Suprapubic skin (tissue), 4 donors: ENCODE measurements around the gene ELF1. TPM values are rescaled to one million over a fixed set of nuclear protein-coding genes. Genes with fewer than 3 reads are reported as not detected.

ENCODE experiments used
- DNase-seq, 2 donors: peaks; one replicate each; pipeline ENCODE4 v3.0.0-alpha.2; 2019; ENCODE audit warnings: low spot score in 2 of 2
- H3K27ac ChIP-seq: fragments of 200-600 bp; sonication (generic); one replicate; pipeline ENCODE4 v1.5.1; 2019
- H3K27me3 ChIP-seq: fragments of 200-600 bp; sonication (generic); one replicate; pipeline ENCODE4 v1.5.1; 2019
- H3K36me3 ChIP-seq: fragments of 200-600 bp; sonication (generic); one replicate; pipeline ENCODE4 v1.5.1; 2019
- H3K4me1 ChIP-seq: fragments of 200-600 bp; sonication (generic); one replicate; pipeline ENCODE4 v1.5.1; 2019
- H3K4me3 ChIP-seq: fragments of 200-600 bp; sonication (generic); one replicate; pipeline ENCODE4 v1.5.1; 2019; ENCODE audit warnings: mild to moderate bottlenecking
- H3K9me3 ChIP-seq: fragments of 200-600 bp; sonication (generic); one replicate; pipeline ENCODE4 v1.5.1; 2019
- CTCF ChIP-seq, 2 donors: fragments of 200-600 bp in 1 of 2; fragments of 450-650 bp in 1 of 2; sonication (generic) in 1 of 2; IDR thresholded peaks; one replicate each; pipeline ENCODE4 v1.5.1; 2016 to 2019; ENCODE audit warnings: antibody characterized with exemption in 2 of 2, mild to moderate bottlenecking in 1 of 2, moderate library complexity in 1 of 2
- EP300 ChIP-seq: sonication (generic); formaldehyde crosslinking; IDR thresholded peaks from one replicate; pipeline ENCODE4 v1.6.1; 2017; ENCODE audit warnings: antibody characterized with exemption
- POLR2A ChIP-seq, 2 donors: fragments of 450-650 bp; IDR thresholded peaks; one replicate each; pipeline ENCODE4 v1.6.1; 2017; ENCODE audit warnings: antibody characterized with exemption in 2 of 2, mild to moderate bottlenecking in 2 of 2, moderate library complexity in 2 of 2
- POLR2AphosphoS5 ChIP-seq, 3 donors: sonication (generic); formaldehyde crosslinking; IDR thresholded peaks; one replicate each; pipeline ENCODE4 v1.6.1; 2017; ENCODE audit warnings: antibody characterized with exemption in 3 of 3
- WGBS: methylation state at CpG from one replicate; pipeline ENCODE4 v1.1.5; 2018; 5-methylcytosine and 5-hydroxymethylcytosine counted together
- total RNA-seq, 4 donors: library from RNA; depleted of rRNA; stranded (reverse); fragments of >200 nt; gene quantifications; one replicate each; pipeline ENCODE4 v1.1.0, GENCODE V29; 2016

Gene ELF1
- total RNA-seq, 4 donors from 2014 or later, result 81.7 to 123 (median 111) TPM

- TF ChIP-seq CTCF (IDR thresholded peaks at IDR 0.05) (no peak), POLR2A (IDR thresholded peaks at IDR 0.05) (no peak), EP300 (no peak), POLR2AphosphoS5 (IDR thresholded peaks at IDR 0.05) (no peak)
- H3K27me3 ChIP-seq, result no peaks in the 10 kb centered on the region
- H3K36me3 ChIP-seq, result no peaks in the 10 kb centered on the region
- DNase-seq, result no peak
- no peak overlapping the region for H3K27ac ChIP-seq
- peaks cover 52% of the 10 kb centered on the region for H3K4me1 ChIP-seq
- H3K4me3 ChIP-seq, result no peak overlapping the region
- no peaks in the 10 kb centered on the region for H3K9me3 ChIP-seq
- 85% methylated on average over 4 of the region's 4 CpGs for whole genome bisulfite sequencing
These were observed 7.6 kb downstream of the ELF1 start for GRCh38 chr13:41011382-41011956.

GRCh38 chr13:41008349-41008980, 10.7 kb downstream of the ELF1 start:
- no peaks in the 10 kb centered on the region for H3K36me3 ChIP-seq
- H3K27me3 ChIP-seq, result no peaks in the 10 kb centered on the region
- no peaks in the 10 kb centered on the region for H3K9me3 ChIP-seq
- no peak overlapping the region for H3K27ac ChIP-seq
- 64% methylated on average over 2 of the region's 2 CpGs for WGBS
- H3K4me3 ChIP-seq, result no peak overlapping the region
- no peak for TF ChIP-seq CTCF (IDR thresholded peaks at IDR 0.05)
- TF ChIP-seq POLR2A (IDR thresholded peaks at IDR 0.05), result no peak
- TF ChIP-seq EP300, result no peak
- TF ChIP-seq POLR2AphosphoS5 (IDR thresholded peaks at IDR 0.05), result no peak
- DNase-seq, result no peak
- H3K4me1 ChIP-seq, result peaks cover 53% of the 10 kb centered on the region

DNA sequence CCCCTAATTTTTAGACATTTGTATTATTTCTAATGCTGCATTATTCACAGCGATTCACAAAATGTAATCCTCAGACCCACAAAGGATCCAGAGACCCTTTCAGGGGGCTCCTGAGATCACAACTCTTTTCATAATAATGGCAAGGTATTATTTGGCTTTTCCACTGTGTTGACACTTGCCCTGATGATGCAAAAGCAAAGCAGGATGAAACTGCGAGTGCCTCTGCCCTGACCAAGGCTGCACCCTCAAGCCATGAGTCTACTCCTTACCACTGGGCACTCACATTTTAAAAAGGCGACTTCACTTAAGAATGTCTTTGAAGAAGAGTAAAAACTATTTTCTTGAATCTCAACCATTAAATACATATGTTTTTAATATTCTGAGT, 11.4 kb downstream of the ELF1 start:
- TF ChIP-seq EP300, result no peak
- no peak for TF ChIP-seq POLR2AphosphoS5 (IDR thresholded peaks at IDR 0.05)
- TF ChIP-seq POLR2A (IDR thresholded peaks at IDR 0.05), result no peak
- no peak for TF ChIP-seq CTCF (IDR thresholded peaks at IDR 0.05)
- DNase-seq, result no peak
- WGBS, result 66% methylated on average over 3 of the region's 3 CpGs
- Histone ChIP-seq H3K9me3 (no peaks in the 10 kb centered on the region), H3K27ac (peak overlapping the region; percentile 23), H3K4me3 (no peak overlapping the region), H3K27me3 (no peaks in the 10 kb centered on the region), H3K4me1 (peaks cover 54% of the 10 kb centered on the region), H3K36me3 (no peaks in the 10 kb centered on the region)

GRCh38 chr13:41006978-41007743, 12.0 kb downstream of the ELF1 start:
- Histone ChIP-seq H3K4me1 (peaks cover 54% of the 10 kb centered on the region), H3K9me3 (no peaks in the 10 kb centered on the region), H3K27me3 (no peaks in the 10 kb centered on the region), H3K27ac (no peak overlapping the region), H3K36me3 (no peaks in the 10 kb centered on the region), H3K4me3 (no peak overlapping the region)
- DNase-seq, result no peak
- TF ChIP-seq POLR2A (IDR thresholded peaks at IDR 0.05) (no peak), CTCF (IDR thresholded peaks at IDR 0.05) (no peak), EP300 (no peak), POLR2AphosphoS5 (IDR thresholded peaks at IDR 0.05) (no peak)
- 75% methylated on average over 6 of the region's 6 CpGs for WGBS

DNA sequence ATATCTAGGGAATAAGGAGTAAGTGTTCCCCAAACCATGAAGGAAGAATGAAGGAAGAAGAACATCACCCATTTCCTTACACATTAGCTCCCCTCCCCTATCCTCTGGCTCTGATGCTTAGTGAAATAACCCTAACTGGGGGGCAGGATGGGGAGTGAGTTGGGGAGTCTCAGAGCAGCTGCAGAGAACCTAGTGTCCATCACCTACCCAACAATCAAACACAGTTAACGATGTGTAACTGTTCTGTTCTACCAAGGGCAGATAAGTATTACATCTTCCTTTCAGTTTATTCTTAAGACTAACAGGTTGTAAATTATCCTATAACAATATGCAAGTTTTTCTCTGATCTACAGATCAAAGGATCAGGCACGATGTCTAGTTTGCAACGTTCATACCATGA, 12.8 kb downstream of the ELF1 start:
- Histone ChIP-seq H3K4me1 (peaks cover 57% of the 10 kb centered on the region), H3K27ac (no peak overlapping the region), H3K9me3 (no peaks in the 10 kb centered on the region), H3K4me3 (no peak overlapping the region), H3K27me3 (no peaks in the 10 kb centered on the region), H3K36me3 (no peaks in the 10 kb centered on the region)
- TF ChIP-seq POLR2AphosphoS5 (IDR thresholded peaks at IDR 0.05) (no peak), POLR2A (IDR thresholded peaks at IDR 0.05) (no peak), CTCF (IDR thresholded peaks at IDR 0.05) (no peak), EP300 (no peak)
- 30% methylated on average over 3 of the region's 3 CpGs for WGBS
- DNase-seq, result no peak
